ENCODE results near the gene PXMP2.

DNA sequence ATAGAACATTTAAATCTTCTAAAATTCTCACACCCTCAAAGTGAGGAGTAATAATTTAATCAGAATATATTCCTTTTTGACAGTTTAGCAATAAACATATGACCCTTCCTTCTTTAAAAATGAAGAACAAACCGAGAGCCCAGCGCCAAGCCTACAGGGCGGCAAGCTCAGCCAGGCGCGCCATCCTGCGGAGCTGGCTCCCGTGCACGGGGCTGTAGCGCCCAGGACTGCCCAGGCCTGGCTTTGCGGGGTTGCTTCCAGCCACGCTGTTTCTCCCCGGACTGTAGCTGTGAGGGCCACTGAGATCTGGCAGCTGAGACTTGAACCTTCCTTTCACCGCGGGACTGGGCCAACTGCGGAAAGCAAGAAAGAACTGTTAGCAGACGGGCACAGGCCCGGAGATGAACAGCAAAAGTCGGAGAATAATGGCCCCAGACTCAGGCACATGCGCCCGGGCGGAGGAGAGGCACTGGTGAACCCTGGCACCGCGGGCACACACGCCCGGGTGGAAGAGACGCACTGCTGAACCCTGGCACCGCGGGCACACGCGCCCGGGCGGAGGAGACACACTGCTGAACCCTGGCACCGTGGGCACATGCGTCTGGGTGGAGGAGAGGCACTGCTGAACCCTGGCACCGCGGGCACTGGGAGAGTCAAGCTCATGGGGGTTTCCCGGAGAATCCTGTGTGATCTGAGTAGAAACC lies 39.9 kb downstream of the PXMP2 start:
- TF ChIP-seq RAD21 (IDR thresholded peaks at IDR 0.05) (no peak), EGR1 (IDR thresholded peaks at IDR 0.05; ENCODE audit: low read depth in 2 of 2) (no peak), GABPA (IDR thresholded peaks at IDR 0.05 in 1 of 2, conservative IDR thresholded peaks at IDR 0.05 in 1 of 2) (no peak), RXRA (IDR thresholded peaks at IDR 0.05) (no peak), YY1 (IDR thresholded peaks at IDR 0.05) (no peak), JUND (IDR thresholded peaks at IDR 0.05) (no peak), FOXA1 (IDR thresholded peaks at IDR 0.05) (no peak), TAF1 (conservative IDR thresholded peaks at IDR 0.05) (no peak), NR2F2 (IDR thresholded peaks at IDR 0.05) (no peak), SP1 (IDR thresholded peaks at IDR 0.05) (no peak)
- TF ChIP-seq, protein P1, sequence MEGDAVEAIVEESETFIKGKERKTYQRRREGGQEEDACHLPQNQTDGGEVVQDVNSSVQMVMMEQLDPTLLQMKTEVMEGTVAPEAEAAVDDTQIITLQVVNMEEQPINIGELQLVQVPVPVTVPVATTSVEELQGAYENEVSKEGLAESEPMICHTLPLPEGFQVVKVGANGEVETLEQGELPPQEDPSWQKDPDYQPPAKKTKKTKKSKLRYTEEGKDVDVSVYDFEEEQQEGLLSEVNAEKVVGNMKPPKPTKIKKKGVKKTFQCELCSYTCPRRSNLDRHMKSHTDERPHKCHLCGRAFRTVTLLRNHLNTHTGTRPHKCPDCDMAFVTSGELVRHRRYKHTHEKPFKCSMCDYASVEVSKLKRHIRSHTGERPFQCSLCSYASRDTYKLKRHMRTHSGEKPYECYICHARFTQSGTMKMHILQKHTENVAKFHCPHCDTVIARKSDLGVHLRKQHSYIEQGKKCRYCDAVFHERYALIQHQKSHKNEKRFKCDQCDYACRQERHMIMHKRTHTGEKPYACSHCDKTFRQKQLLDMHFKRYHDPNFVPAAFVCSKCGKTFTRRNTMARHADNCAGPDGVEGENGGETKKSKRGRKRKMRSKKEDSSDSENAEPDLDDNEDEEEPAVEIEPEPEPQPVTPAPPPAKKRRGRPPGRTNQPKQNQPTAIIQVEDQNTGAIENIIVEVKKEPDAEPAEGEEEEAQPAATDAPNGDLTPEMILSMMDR (IDR thresholded peaks at IDR 0.05; ENCODE audit: low read depth, low read length, missing input control) = no peak
- TF ChIP-seq, protein P2, sequence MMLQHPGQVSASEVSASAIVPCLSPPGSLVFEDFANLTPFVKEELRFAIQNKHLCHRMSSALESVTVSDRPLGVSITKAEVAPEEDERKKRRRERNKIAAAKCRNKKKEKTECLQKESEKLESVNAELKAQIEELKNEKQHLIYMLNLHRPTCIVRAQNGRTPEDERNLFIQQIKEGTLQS (IDR thresholded peaks at IDR 0.05) = no peak
- TF ChIP-seq, protein P3, sequence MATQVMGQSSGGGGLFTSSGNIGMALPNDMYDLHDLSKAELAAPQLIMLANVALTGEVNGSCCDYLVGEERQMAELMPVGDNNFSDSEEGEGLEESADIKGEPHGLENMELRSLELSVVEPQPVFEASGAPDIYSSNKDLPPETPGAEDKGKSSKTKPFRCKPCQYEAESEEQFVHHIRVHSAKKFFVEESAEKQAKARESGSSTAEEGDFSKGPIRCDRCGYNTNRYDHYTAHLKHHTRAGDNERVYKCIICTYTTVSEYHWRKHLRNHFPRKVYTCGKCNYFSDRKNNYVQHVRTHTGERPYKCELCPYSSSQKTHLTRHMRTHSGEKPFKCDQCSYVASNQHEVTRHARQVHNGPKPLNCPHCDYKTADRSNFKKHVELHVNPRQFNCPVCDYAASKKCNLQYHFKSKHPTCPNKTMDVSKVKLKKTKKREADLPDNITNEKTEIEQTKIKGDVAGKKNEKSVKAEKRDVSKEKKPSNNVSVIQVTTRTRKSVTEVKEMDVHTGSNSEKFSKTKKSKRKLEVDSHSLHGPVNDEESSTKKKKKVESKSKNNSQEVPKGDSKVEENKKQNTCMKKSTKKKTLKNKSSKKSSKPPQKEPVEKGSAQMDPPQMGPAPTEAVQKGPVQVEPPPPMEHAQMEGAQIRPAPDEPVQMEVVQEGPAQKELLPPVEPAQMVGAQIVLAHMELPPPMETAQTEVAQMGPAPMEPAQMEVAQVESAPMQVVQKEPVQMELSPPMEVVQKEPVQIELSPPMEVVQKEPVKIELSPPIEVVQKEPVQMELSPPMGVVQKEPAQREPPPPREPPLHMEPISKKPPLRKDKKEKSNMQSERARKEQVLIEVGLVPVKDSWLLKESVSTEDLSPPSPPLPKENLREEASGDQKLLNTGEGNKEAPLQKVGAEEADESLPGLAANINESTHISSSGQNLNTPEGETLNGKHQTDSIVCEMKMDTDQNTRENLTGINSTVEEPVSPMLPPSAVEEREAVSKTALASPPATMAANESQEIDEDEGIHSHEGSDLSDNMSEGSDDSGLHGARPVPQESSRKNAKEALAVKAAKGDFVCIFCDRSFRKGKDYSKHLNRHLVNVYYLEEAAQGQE (IDR thresholded peaks at IDR 0.05) = no peak
- TF ChIP-seq, protein P4, sequence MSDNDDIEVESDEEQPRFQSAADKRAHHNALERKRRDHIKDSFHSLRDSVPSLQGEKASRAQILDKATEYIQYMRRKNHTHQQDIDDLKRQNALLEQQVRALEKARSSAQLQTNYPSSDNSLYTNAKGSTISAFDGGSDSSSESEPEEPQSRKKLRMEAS (IDR thresholded peaks at IDR 0.05) = no peak

All from liver (tissue), 3 donors.